ENCODE results near the gene NPY4R.
"Not testable (repeated sequence)": the region's sequence is repeated elsewhere in the genome, so short reads cannot be mapped to it uniquely, and the experiment has no call there.

- not testable (repeated sequence) for TF ChIP-seq CTCF, POLR2A (IDR thresholded peaks at IDR 0.05)
Measured at GRCh38 chr10:46491364-46492114, 25.8 kb upstream of the NPY4R start.
